AG04450 (cell line): ENCODE measurements around the gene ZNF117. TPM values are rescaled to one million over a fixed set of nuclear protein-coding genes. Genes with fewer than 3 reads are reported as not detected.
"Not testable (repeated sequence)": the region's sequence is repeated elsewhere in the genome, so short reads cannot be mapped to it uniquely, and the experiment has no call there.

Experiments
- CTCF ChIA-PET: fragments of 300-600, 350-600 bp; formaldehyde crosslinking; extraction: SDS; loops from one replicate; lab custom pipeline; 2022; ENCODE audit warnings: antibody characterized with exemption, inconsistent platforms; lab: Charles Lee
- POLR2A ChIA-PET: fragments of 350-600 bp; formaldehyde crosslinking; extraction: SDS; loops from one replicate; lab custom pipeline; 2021; ENCODE audit warnings: antibody characterized with exemption, inconsistent platforms; lab: Yijun Ruan, JAX
- DNase-seq: peaks from one replicate; pipeline ENCODE4 v3.0.0-alpha.2; 2011; ENCODE audit warnings: low read depth, low spot score
- H3K27ac ChIP-seq: one replicate; pipeline ENCODE4 v1.5.1; 2012; ENCODE audit warnings: low read depth, low read length, control low read depth
- H3K27me3 ChIP-seq: one replicate; pipeline ENCODE4 v1.6.0; 2012; ENCODE audit warnings: low read length; ENCODE audit not compliant: control insufficient read depth, insufficient read depth
- H3K4me3 ChIP-seq: 2 replicates; pipeline ENCODE4 v1.5.1; 2011; ENCODE audit warnings: mild to moderate bottlenecking, low read depth, low read length, control low read depth
- H3K9me3 ChIP-seq: 2 replicates; pipeline ENCODE4 v1.5.1; 2012; ENCODE audit warnings: low read length; ENCODE audit not compliant: control insufficient read depth, insufficient read depth
- polyA plus RNA-seq: library from polyadenylated mRNA; depleted of rRNA; stranded (reverse); fragments of >200 nt; gene quantifications from 2 replicates; pipeline ENCODE4 v1.2.3, GENCODE V29; 2011
- TF ChIP-seq, protein P1 (sequence below): IDR thresholded peaks from 2 replicates; pipeline ENCODE4 v1.5.1; 2011; ENCODE audit warnings: low read depth, low read length, control low read depth, inconsistent platforms

ZNF117 gene
- polyA plus RNA-seq, 1 experiment, result 12.9 TPM

DNA sequence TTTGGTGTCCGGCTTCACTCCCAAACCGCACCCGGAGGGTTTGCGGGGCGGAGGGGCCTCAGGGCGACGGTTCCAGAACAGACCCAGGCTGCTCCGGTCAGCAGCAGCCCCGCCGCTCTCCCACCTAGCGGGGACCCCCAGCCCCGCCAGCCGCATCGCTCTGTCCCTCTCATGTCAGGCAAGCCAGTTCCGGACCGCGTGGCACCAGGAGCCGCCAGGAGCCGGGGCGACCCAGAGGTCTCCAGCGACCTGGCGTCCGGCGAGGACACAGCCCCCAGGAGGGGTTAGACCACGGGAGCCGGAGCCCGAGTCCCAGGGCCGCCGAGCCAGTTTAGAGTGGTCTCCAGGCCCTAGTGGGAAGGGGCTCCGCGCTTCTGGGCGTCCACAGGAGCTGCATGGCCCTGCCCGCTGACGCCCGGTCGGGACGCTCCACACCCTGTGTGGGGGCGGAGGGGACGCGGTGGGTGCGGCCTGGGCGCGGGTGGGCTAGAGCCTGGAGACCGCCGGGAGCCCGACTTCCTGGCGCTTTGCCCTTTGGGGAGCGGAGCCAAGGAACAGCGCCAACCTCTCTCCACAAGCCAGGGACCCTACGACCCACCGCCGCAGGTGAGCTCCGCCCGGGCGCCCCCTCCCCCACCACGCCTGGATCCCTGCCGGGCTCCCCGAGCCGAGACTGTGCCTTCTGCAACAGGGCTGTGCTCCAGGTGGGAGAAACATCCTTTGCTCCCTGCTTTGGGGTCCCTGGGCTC, 43.4 kb downstream of the ZNF117 start:
- peaks cover 27% of the 10 kb centered on the region for H3K27me3 ChIP-seq
- TF ChIP-seq, protein P1, sequence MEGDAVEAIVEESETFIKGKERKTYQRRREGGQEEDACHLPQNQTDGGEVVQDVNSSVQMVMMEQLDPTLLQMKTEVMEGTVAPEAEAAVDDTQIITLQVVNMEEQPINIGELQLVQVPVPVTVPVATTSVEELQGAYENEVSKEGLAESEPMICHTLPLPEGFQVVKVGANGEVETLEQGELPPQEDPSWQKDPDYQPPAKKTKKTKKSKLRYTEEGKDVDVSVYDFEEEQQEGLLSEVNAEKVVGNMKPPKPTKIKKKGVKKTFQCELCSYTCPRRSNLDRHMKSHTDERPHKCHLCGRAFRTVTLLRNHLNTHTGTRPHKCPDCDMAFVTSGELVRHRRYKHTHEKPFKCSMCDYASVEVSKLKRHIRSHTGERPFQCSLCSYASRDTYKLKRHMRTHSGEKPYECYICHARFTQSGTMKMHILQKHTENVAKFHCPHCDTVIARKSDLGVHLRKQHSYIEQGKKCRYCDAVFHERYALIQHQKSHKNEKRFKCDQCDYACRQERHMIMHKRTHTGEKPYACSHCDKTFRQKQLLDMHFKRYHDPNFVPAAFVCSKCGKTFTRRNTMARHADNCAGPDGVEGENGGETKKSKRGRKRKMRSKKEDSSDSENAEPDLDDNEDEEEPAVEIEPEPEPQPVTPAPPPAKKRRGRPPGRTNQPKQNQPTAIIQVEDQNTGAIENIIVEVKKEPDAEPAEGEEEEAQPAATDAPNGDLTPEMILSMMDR, result no peak
- H3K27ac ChIP-seq, result no peak overlapping the region
- DNase-seq, result no peak
- POLR2A ChIA-PET, result no interaction called here
- peaks cover 14% of the 10 kb centered on the region for H3K9me3 ChIP-seq
- CTCF ChIA-PET, result interaction anchor here (1.1 kb wide), 1 partner anchor 360 kb away, joined by 8 read pairs; no protein-coding TSS in a partner anchor
- no peak overlapping the region for H3K4me3 ChIP-seq

DNA sequence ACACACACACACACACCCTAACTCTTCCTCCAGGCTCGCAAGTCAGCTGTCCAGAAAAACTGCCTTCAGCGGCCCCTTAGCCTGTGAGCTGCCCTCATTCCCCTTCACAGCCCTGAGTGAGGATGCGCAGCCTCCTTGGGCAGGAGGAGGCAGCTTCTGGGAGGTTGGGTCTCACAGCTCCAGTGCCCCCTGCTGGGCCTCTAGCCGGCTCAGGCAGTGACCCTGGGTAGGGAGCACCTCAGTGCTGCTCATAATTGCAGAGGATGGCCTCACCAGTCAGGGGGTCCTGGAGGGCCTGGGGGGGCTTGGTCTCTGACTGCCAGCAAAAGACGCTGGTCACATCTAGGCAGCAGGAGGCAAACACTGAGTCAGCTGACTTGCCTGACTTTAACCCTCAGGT, 44.1 kb downstream of the ZNF117 start:
- Histone ChIP-seq H3K4me3 (no peak overlapping the region), H3K27me3 (peaks cover 27% of the 10 kb centered on the region), H3K27ac (no peak overlapping the region), H3K9me3 (peaks cover 14% of the 10 kb centered on the region)
- DNase-seq, result no peak
- ChIA-PET POLR2A (no interaction called here), CTCF (interaction anchor here (2.1 kb wide), 1 partner anchor 361 kb away, joined by 12 read pairs; no protein-coding TSS in a partner anchor)
- TF ChIP-seq, protein P1, result peak; percentile 30

DNA sequence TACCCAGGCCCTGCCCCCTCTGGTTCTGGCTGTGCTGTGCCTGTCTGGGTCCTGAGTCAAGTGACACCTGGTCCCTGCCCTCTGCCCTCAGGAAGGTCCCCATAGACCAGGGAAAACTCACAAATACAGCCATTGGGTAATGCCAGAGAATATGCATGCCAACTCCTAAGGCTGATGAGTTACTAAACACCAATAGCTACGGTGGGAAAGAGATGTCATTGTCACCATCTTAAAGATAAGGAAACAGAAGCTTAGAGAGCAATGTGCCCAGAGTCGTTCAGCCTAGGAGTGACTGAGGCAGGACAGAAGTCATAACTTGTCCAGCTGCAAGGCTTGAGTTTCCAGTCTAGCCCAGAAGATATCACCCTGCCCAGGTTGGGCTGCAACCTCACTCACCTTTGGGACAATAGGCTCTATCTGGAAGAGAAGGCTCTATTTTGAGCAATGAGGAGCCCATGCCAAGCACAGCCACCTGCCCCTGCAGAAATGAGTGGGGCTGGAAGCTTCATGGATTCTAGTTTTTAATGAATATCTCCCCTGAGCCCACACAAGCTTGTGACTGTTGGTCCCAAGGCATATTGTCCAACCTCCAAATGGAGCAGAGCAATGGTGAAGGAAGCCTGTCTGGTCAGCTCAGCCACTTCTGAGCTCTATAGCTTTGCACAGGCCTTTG, 45.2 kb downstream of the ZNF117 start:
- TF ChIP-seq, protein P1, result no peak

DNA sequence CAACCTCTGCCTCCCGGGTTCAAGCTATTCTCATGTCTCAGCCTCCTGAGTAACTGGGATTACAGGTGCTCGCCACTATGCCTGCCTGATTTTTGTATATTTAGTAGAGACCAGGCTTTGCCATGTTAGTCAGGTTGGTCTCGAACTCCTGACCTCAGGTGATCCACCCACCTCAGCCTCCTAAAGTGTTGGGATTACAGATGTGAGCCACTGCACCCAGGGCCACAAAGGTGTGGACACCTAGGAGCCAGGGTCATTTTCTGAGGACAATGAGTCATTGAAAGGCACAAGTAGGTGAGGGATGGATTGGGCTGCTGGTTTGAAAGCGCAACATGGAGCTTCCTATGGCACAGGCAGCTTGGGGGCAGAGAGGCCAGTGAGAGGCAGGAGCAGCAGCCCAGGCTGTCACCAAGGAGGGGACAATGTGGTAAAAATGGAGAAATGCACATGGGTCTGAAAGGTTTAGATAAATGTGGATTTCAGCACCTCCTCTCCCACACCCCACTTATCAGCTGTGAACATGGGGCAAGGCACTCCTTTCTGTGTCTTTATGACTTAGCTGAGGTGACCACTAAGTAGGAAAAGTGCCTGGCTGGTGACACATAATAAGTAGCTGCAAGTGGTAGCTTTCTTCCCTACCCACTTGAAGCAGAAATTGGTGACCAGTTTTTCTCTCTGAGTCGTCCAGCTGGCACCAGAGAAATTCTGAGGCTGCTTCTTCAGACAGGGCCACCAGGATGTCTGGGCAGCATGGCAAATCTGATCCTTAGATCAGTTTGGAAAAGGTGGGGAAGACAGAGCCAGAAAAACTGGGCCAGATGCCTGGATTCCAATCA, 46.0 kb downstream of the ZNF117 start:
- H3K4me3 ChIP-seq, POLR2A ChIA-PET, DNase-seq, H3K27ac ChIP-seq: not testable (repeated sequence)
- peaks cover 27% of the 10 kb centered on the region for H3K27me3 ChIP-seq
- peaks cover 14% of the 10 kb centered on the region for H3K9me3 ChIP-seq
- CTCF ChIA-PET, result interaction anchor here (2.1 kb wide), 1 partner anchor 363 kb away, joined by 12 read pairs; no protein-coding TSS in a partner anchor

More for the DNA sequence above, 45.2 kb downstream of the ZNF117 start:
- H3K27me3 ChIP-seq, result peaks cover 27% of the 10 kb centered on the region
- ChIA-PET CTCF (interaction anchor here (2.1 kb wide), 1 partner anchor 362 kb away, joined by 12 read pairs; no protein-coding TSS in a partner anchor), POLR2A (interaction anchor here (0.6 kb wide), 1 partner anchor 56 kb away, joined by 3 read pairs; no protein-coding TSS in a partner anchor)
- H3K27ac ChIP-seq, result no peak overlapping the region
- peaks cover 14% of the 10 kb centered on the region for H3K9me3 ChIP-seq
- H3K4me3 ChIP-seq, result no peak overlapping the region
- DNase-seq, result no peak

DNA sequence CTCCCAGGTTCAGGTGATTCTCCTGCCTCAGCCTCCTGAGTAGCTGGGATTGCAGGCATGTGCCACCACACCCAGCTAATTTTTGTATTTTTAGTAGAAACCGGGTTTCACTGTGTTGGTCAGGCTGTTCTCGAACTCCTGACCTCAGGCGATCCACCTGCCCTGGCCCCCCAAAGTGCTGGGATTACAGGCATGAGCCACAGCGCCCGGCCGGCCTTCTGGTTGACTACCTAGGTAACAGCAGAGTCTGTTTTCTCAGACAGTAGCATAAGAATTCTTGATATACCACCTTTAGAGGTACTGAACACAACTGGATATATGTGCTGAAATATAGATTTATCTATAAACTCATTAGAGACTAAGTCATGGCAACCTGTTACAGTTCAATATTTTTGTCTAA, 50.8 kb downstream of the ZNF117 start:
- H3K27me3 ChIP-seq, H3K4me3 ChIP-seq, H3K27ac ChIP-seq, H3K9me3 ChIP-seq, DNase-seq, POLR2A ChIA-PET: not testable (repeated sequence)
- CTCF ChIA-PET, result interaction anchor here (0.9 to 1.5 kb wide), 2 partner anchors 10 to 11 kb away, joined by 3 read pairs; no protein-coding TSS in a partner anchor
